Ovary (tissue), 9 donors: Measurements from ENCODE around the gene TRPM3. TPM values are rescaled to one million over a fixed set of nuclear protein-coding genes. Genes with fewer than 3 reads are reported as not detected.

ENCODE experiments used
- DNase-seq, 5 donors: peaks; one replicate each; pipeline ENCODE4 v3.0.0-alpha.2; 2019 to 2020
- H3K27ac ChIP-seq, 2 donors: fragments of 200-600 bp; one replicate each; pipeline versions ENCODE4 v1.5.1 to v1.8.0; 2019 to 2022
- H3K27me3 ChIP-seq: fragments of 200-600 bp; one replicate; pipeline ENCODE4 v1.8.0; 2022
- H3K36me3 ChIP-seq: fragments of 200-600 bp; sonication (generic); one replicate; pipeline ENCODE4 v1.5.1; 2019
- H3K4me1 ChIP-seq: one replicate; pipeline ENCODE4 v1.8.1; 2013; ENCODE audit warnings: mild to moderate bottlenecking, moderate library complexity; ENCODE audit not compliant: insufficient read depth
- H3K4me3 ChIP-seq: fragments of 200-600 bp; sonication (generic); one replicate; pipeline ENCODE4 v1.5.1; 2017
- H3K9me3 ChIP-seq, 2 donors: fragments of 200-600 bp in 1 of 2; sonication (generic) in 1 of 2; one replicate each; pipeline versions ENCODE4 v1.5.1 to v1.8.1; 2013 to 2019; ENCODE audit warnings: mild to moderate bottlenecking in 1 of 2, moderate library complexity in 1 of 2
- CTCF ChIP-seq, 3 donors: fragments of 450-650 bp in 2 of 3; fragments of 200-600 bp in 1 of 3; IDR thresholded peaks; one replicate each; pipeline versions ENCODE4 v1.5.1 to v1.8.0; 2016 to 2022; ENCODE audit warnings: antibody characterized with exemption in 3 of 3, mild to moderate bottlenecking in 1 of 3
- EP300 ChIP-seq: sonication (generic); formaldehyde crosslinking; IDR thresholded peaks from one replicate; pipeline ENCODE4 v1.6.1; 2017; ENCODE audit warnings: antibody characterized with exemption
- POLR2A ChIP-seq: fragments of 450-650 bp; IDR thresholded peaks from one replicate; pipeline ENCODE4 v1.6.1; 2017; ENCODE audit warnings: antibody characterized with exemption, mild to moderate bottlenecking, moderate library complexity
- WGBS, 3 donors: extraction: QIAGEN DNeasy Blood & Tissue Kit in 1 of 3; methylation state at CpG; one replicate each; pipeline versions ENCODE4 v1.1.5 to v1.1.7; 2013 to 2017; 5-methylcytosine and 5-hydroxymethylcytosine counted together
- intact Hi-C, 4 donors: fragments of 100-400 bp; cut with DNase I; formaldehyde crosslinking; loops; one replicate each; pipeline versions ENCODE4 v1.11.0 to v1.15.1; 2022 to 2023
- polyA plus RNA-seq, 2 donors: library from polyadenylated mRNA; stranded (reverse); fragments of 200-250 nt in 1 of 2; fragments of 350-450 nt in 1 of 2; fragmentation: Illumina TruSeq in 1 of 2; extraction: RNeasy Lipid Tissue Mini Kit (QIAGEN cat#74804) in 1 of 2; gene quantifications; one replicate each; pipeline ENCODE4 v1.2.3, GENCODE V29; 2013 to 2014
- total RNA-seq, 7 donors: library from RNA; depleted of rRNA in 2 of 7; stranded (reverse); fragments of >200 nt in 2 of 7; fragmentation: NEBNext Ultra II Directional in 3 of 7; extraction: Animal tissue kit (Norgen Biotek cat#: 25700) in 3 of 7; gene quantifications; one replicate each; pipeline versions ENCODE4 v1.1.0 to v1.2.4, GENCODE V29; 2016 to 2023
- donor health status: DM: no; HTN: no; CAD: no; lungs with moderate emphysema.
- donor health status: DM: no; HTN: no; CAD: no.
- donor health status: Bipolar disorder and iron deficiency.
- donor health status: DM: yes; HTN: yes; CAD: no.
- donor health status: DM: no; HTN: no; CAD: no.
- donor health status: DM: yes; HTN: yes; CAD: no.

TRPM3 gene
- total and polyA plus RNA-seq, 9 donors = 0.80 to 18.5 (median 4.6) TPM

DNA sequence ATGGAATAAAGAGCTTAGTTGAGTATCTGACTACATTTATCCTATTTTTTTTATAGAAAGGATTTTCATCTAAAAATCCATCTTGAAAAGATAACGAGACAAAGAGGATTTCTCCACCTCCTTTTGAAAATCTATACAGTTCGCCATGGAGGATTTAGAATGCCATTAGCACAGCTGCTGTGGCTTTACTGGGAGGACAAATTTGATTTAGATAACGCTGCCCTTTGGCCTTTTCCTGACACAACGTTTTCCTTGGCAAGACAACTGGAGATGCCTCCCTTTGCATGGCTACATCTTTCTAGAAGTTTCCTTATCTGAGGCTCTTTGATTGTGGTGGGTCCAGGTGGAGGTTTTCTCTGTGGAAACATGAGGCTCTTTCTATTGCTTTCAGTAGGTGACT is 560.3 kb downstream of the TRPM3 start:
- Histone ChIP-seq H3K27me3 (no peaks in the 10 kb centered on the region), H3K27ac (no peak overlapping the region), H3K4me3 (no peak overlapping the region), H3K36me3 (no peaks in the 10 kb centered on the region), H3K4me1 (no peaks in the 10 kb centered on the region), H3K9me3 (no peaks in the 10 kb centered on the region)
- no peak for DNase-seq
- 70 to 75% (median 71%) methylated on average over 4 of the region's 4 CpGs for WGBS, 3 donors
- TF ChIP-seq CTCF (IDR thresholded peaks at IDR 0.05) (no peak), EP300 (no peak), POLR2A (no peak)
- intact Hi-C loops = no loop called here

GRCh38 chr9:70559102-70559501 is 562.3 kb downstream of the TRPM3 start:
- no peak overlapping the region for H3K4me3 ChIP-seq
- DNase-seq = no peak
- no peaks in the 10 kb centered on the region for H3K27me3 ChIP-seq
- intact Hi-C loops = no loop called here
- TF ChIP-seq POLR2A = no peak
- TF ChIP-seq CTCF (IDR thresholded peaks at IDR 0.05) = no peak
- TF ChIP-seq EP300 = no peak
- H3K27ac ChIP-seq = no peak overlapping the region
- H3K9me3 ChIP-seq = no peaks in the 10 kb centered on the region
- H3K4me1 ChIP-seq = no peaks in the 10 kb centered on the region
- no peaks in the 10 kb centered on the region for H3K36me3 ChIP-seq

DNA sequence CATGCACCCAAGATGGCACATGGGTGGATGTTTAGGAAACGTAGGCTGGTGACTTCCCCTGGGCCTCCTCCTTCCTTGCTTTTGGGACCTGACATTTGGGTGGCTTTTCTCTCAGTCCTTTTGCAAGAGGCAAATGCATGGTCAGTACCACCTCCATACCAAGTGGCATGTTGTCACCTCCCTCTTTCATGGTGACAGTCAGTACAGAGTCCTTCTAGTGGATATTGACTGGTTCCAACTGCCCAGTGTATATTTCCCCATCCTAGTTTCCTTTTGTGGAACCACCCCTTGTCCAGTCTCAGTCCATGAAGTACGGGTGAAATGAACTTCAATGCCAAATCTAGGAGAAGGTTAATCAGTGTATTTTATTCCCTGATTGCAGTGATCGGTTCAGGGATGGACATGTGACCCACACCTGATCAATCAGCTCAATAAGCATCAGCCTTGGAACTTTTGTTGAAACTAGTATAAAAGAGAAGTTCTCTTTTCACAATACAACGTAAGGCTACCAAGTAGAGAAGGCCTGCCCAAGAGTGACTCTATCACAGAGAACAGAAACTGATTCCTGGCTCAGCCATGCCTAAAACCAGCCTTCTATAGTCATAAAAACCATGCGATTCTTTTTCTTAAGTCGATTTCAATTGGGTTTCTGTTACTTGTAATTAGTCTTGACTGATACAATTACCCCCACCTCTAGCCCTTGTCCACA is 563.6 kb downstream of the TRPM3 start:
- WGBS, 3 donors = 77 to 96% (median 80%) methylated on average over 6 of the region's 6 CpGs
- no peak for TF ChIP-seq POLR2A
- no peak for TF ChIP-seq CTCF (IDR thresholded peaks at IDR 0.05)
- no peak for TF ChIP-seq EP300
- no peak for DNase-seq
- no peak overlapping the region for H3K27ac ChIP-seq
- no peaks in the 10 kb centered on the region for H3K36me3 ChIP-seq
- H3K4me1 ChIP-seq = no peaks in the 10 kb centered on the region
- H3K4me3 ChIP-seq = no peak overlapping the region
- H3K9me3 ChIP-seq = no peaks in the 10 kb centered on the region
- H3K27me3 ChIP-seq = no peaks in the 10 kb centered on the region
- intact Hi-C loops = no loop called here

DNA sequence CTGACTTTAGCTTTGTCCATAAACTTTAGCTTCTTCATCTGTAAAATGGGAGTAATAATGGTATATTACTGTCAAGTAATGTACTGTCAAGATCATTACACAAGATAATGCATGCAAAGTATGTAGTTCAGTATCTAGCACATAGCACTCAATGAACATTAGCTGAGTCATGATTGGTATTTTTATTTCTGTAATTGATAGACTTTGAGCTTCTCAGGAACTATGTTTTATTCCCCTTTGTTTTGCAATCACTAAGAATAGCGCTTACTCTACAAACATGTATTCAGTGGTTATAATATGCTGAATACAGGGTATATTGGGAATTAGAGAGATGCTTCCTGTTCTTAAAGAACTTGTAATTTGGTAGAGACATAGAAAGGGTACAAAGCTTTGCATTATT is 564.6 kb downstream of the TRPM3 start:
- TF ChIP-seq POLR2A = no peak
- no peak for TF ChIP-seq CTCF (IDR thresholded peaks at IDR 0.05)
- TF ChIP-seq EP300 = no peak
- no peaks in the 10 kb centered on the region for H3K27me3 ChIP-seq
- intact Hi-C loops = no loop called here
- H3K27ac ChIP-seq = no peak overlapping the region
- no peak for DNase-seq
- 89 to 100% (median 96%) methylated on average over 1 of the region's 1 CpG for WGBS, 3 donors
- H3K36me3 ChIP-seq = no peaks in the 10 kb centered on the region
- H3K9me3 ChIP-seq = no peaks in the 10 kb centered on the region
- no peaks in the 10 kb centered on the region for H3K4me1 ChIP-seq
- H3K4me3 ChIP-seq = no peak overlapping the region
